ENCODE measurements around the gene ROBO1. TPM values are rescaled to one million over a fixed set of nuclear protein-coding genes. Genes with fewer than 3 reads are reported as not detected.

The ROBO1 gene
- polyA plus RNA-seq, 1 donor (not counting 4 experiments of a cell fraction or from before 2014, with no cell fraction given), result 27.1 TPM

GRCh38 chr3:78907367-78907766 lies 860.4 kb downstream of the ROBO1 start:
- no peaks in the 10 kb centered on the region for H3K9me3 ChIP-seq (ENCODE audit: control insufficient read depth, low read depth, low read length)

GRCh38 chr3:78906930-78907329 lies 860.9 kb downstream of the ROBO1 start:
- H2AFZ ChIP-seq (ENCODE audit: control insufficient read depth, low read length), result no peak overlapping the region
- no peaks in the 10 kb centered on the region for H3K4me1 ChIP-seq (ENCODE audit: control insufficient read depth, extremely low read depth, insufficient read depth, low read length)
- H4K20me1 ChIP-seq (ENCODE audit: control insufficient read depth, extremely low read depth, insufficient read depth, low read length), result no peaks in the 10 kb centered on the region
- dilution Hi-C loops (cut with MboI; ENCODE audit: extremely low pct_ligation_motif_present, low sequenced_read_pairs), result no loop called here
- no peak overlapping the region for H3K9ac ChIP-seq (ENCODE audit: control insufficient read depth, extremely low read depth, insufficient read depth, low read length)
- H3K79me2 ChIP-seq (ENCODE audit: control insufficient read depth, insufficient read depth, low read length), result no peaks in the 10 kb centered on the region
- no peak overlapping the region for H3K4me3 ChIP-seq (ENCODE audit: control insufficient read depth in 2 of 3, extremely low read depth in 1 of 3, insufficient read depth in 2 of 3, low read depth in 1 of 3, low read length in 3 of 3)
- H3K27me3 ChIP-seq (ENCODE audit: control insufficient read depth, extremely low read depth, insufficient read depth, low read length), result no peaks in the 10 kb centered on the region
- no peak overlapping the region for H3K27ac ChIP-seq (ENCODE audit: control insufficient read depth, insufficient read depth, low read length)
- H3K9me3 ChIP-seq (ENCODE audit: control insufficient read depth, low read depth, low read length), result no peaks in the 10 kb centered on the region
- no peaks in the 10 kb centered on the region for H3K9me1 ChIP-seq (ENCODE audit: control insufficient read depth, extremely low read depth, insufficient read depth, low read length)
- no peak overlapping the region for H3K4me2 ChIP-seq (ENCODE audit: control insufficient read depth, extremely low read depth, insufficient read depth, low read depth, low read length)
- H3K36me3 ChIP-seq (ENCODE audit: control insufficient read depth in 2 of 2, extremely low read depth in 1 of 2, insufficient read depth in 2 of 2, low read length in 2 of 2), result no peaks in the 10 kb centered on the region
- TF ChIP-seq EZH2 (IDR thresholded peaks at IDR 0.05; ENCODE audit: low read length), result no peak
- no peak for TF ChIP-seq CTCF (optimal IDR thresholded peaks at IDR 0.05 in 1 of 3, IDR thresholded peaks at IDR 0.05 in 1 of 3, conservative IDR thresholded peaks at IDR 0.05 in 1 of 3; ENCODE audit: extremely low read depth in 1 of 3, insufficient read depth in 2 of 3, low read length in 3 of 3)
- DNase-seq (ENCODE audit: low read depth, low spot score), result no peak
- no peak for FAIRE-seq

More at GRCh38 chr3:78907367-78907766, 860.4 kb downstream of the ROBO1 start:
- no peak overlapping the region for H3K4me3 ChIP-seq (ENCODE audit: control insufficient read depth in 2 of 3, extremely low read depth in 1 of 3, insufficient read depth in 2 of 3, low read depth in 1 of 3, low read length in 3 of 3)
- no peaks in the 10 kb centered on the region for H3K9me1 ChIP-seq (ENCODE audit: control insufficient read depth, extremely low read depth, insufficient read depth, low read length)
- no peaks in the 10 kb centered on the region for H3K79me2 ChIP-seq (ENCODE audit: control insufficient read depth, insufficient read depth, low read length)
- no peaks in the 10 kb centered on the region for H4K20me1 ChIP-seq (ENCODE audit: control insufficient read depth, extremely low read depth, insufficient read depth, low read length)
- H3K4me2 ChIP-seq (ENCODE audit: control insufficient read depth, extremely low read depth, insufficient read depth, low read depth, low read length), result no peak overlapping the region
- no peaks in the 10 kb centered on the region for H3K27me3 ChIP-seq (ENCODE audit: control insufficient read depth, extremely low read depth, insufficient read depth, low read length)
- peak; percentile 32 for FAIRE-seq
- dilution Hi-C loops (cut with MboI; ENCODE audit: extremely low pct_ligation_motif_present, low sequenced_read_pairs), result no loop called here
- no peaks in the 10 kb centered on the region for H3K4me1 ChIP-seq (ENCODE audit: control insufficient read depth, extremely low read depth, insufficient read depth, low read length)
- no peaks in the 10 kb centered on the region for H3K36me3 ChIP-seq (ENCODE audit: control insufficient read depth in 2 of 2, extremely low read depth in 1 of 2, insufficient read depth in 2 of 2, low read length in 2 of 2)
- H2AFZ ChIP-seq (ENCODE audit: control insufficient read depth, low read length), result no peak overlapping the region
- DNase-seq (ENCODE audit: low read depth, low spot score), result no peak
- no peak overlapping the region for H3K27ac ChIP-seq (ENCODE audit: control insufficient read depth, insufficient read depth, low read length)
- TF ChIP-seq CTCF (optimal IDR thresholded peaks at IDR 0.05 in 1 of 3, IDR thresholded peaks at IDR 0.05 in 1 of 3, conservative IDR thresholded peaks at IDR 0.05 in 1 of 3; ENCODE audit: extremely low read depth in 1 of 3, insufficient read depth in 2 of 3, low read length in 3 of 3), result no peak
- no peak for TF ChIP-seq EZH2 (IDR thresholded peaks at IDR 0.05; ENCODE audit: low read length)
- H3K9ac ChIP-seq (ENCODE audit: control insufficient read depth, extremely low read depth, insufficient read depth, low read length), result no peak overlapping the region
